ENCODE results near the gene SET.
A peak's percentile ranks its signal among the peaks of the same experiment; 100 is the strongest.

Gene SET

DNA sequence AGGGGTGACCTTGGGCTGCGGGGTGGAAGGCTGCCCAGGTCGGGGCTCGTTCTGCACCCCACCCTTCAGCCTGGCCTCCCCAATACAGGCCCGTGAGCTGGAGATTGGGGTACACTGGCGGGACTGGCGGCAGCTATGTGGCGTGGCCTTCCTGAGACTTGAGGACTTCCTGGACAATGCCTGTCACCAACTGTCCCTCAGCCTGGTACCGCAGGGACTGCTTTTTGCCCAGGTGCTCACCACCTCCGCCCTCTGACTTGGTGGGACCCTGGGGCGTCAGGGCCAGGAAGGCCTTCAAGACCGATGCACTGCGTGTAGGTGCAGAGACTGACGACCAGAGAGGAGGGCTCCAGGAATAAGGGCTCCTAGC, 24.4 kb downstream of the SET start:
- DNase-seq = no peak

DNA sequence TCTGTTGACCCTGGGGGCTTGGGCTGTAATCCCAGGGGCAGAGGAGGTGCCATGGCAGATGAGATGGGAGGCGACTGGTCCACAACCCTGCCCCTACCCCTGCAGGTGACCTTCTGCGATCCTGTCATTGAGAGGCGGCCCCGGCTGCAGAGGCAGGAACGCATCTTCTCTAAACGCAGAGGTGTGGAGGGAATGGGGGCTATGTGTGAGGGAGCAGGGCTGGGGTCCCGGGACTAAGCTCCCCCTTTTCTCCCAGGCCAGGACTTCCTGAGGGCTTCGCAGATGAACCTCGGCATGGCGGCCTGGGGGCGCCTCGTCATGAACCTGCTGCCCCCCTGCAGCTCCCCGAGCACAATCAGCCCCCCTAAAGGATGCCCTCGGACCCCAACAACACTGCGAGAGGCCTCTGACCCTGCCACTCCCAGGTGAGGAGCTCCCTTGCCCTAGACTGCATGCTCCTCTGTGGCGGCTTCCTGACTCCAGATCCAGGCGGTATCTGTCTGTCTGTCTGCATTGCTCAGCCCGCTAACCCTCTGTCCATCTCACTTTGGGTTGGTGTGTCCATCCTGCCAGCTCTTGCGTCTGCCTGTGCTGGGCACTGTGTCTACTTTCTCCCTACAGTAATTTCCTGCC, 25.0 kb downstream of the SET start:
- no peak for DNase-seq

DNA sequence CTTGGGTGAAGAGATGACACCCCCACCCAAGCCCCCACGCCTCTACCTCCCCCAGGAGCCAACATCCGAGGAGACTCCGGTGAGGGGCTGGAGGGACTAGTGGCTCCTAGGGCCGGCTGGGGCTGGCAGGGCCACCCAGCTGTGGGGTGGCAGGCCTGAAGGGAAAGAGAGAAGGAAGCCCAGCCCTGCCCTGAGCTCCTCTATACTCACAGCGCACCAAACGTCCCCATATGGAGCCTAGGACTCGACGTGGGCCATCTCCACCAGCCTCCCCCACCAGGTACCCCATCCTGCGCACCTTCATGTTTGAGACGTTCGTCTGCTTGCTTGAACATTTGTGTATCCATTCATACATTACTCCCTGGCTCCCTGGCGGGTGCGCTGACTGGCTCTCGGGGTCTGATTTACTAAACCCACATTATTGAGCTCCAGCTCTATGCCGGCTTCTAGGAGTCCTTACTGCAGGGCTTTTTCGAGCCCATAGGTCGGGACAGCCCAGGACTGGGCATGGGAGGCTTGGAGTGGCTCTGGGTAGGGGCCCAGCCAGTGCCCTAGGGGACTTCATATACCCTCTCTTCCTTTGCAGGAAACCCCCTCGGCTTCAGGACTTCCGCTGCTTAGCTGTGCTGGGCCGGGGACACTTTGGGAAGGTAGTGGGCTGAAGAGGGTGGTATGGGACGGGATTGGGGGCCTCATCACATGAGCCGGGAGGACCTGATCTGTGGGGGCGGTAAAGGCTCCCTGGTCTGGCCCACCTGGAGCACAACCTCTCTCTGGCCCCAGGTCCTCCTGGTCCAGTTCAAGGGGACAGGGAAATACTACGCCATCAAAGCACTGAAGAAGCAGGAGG, 25.8 kb downstream of the SET start:
- DNase-seq = no peak

DNA sequence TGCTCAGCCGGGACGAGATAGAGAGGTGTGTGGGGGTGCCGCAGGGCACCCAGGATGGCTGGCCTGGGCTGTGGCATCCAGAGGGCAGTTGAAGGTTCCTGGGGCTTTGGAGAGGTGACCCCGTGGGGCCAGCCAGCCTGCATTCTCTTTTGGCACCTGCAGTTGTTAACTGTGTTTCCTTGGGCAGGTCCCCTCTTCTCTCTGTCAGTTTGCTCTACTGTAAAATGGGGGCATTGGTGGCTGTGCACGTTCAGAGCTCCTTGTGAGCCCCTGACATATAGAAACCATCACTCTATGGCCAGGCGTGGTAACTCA, 26.4 kb downstream of the SET start:
- no peak for DNase-seq

DNA sequence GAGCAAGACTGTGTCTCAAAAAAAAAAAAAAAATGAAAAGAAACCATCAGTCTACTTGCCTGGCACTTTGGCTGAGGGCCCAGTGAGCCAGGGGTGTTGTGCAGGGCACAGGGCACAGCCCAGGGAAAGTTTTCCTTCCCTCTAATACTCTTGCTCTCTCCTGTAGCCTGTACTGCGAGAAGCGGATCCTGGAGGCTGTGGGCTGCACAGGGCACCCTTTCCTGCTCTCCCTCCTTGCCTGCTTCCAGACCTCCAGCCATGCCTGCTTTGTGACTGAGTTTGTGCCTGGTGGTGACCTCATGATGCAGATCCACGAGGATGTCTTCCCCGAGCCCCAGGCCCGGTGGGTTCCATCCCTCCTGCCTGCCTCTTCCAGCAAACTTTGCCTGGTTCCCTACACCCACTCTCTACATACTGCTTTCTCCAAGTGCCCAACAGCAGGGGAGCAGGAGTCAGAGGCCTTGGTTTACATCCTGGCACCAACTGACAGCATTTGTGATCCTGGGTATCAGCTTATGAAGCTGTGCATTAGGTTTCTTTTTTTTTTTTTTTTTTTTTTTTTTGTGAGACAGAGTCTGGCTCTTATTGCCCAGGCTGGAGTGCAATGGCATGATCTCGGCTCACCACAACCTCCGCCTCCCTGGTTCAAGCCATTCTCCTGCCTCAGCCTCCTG, 27.7 kb downstream of the SET start:
- no peak for DNase-seq

DNA sequence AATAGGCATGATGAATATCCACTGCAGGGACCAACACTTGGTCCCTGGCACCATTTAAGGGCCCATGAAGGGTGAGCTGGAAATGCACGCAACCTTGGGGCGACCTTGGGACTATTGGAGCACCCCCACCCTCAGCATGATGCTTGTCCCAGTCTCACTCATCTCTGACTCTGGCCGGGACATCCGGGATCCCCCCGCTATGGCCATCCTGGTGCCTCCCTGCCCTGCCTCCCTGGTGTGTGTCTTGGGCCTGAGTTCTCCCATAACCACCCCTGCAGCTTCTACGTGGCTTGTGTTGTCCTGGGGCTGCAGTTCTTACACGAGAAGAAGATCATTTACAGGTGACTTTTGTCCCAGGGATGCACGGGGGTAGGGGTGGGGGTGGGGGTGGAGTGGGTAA, 29.0 kb downstream of the SET start:
- DNase-seq = no peak

DNA sequence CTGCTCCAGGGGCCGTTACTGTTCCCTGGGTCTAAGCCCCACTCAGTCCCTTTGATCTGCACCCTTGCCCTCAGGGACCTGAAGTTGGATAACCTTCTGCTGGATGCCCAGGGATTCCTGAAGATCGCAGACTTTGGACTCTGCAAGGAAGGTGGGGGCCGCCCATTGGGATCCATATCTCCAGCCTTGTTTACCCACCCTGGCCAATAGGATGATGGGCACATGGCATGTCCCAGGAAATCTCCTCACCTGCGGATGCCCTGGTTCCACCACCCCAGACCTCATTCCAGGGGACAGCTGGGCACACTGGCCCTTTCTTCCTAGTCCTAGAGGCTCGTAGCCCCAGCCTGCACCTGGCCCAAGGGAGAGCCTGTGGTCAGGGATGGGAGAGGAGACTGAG, 29.5 kb downstream of the SET start:
- no peak for DNase-seq

DNA sequence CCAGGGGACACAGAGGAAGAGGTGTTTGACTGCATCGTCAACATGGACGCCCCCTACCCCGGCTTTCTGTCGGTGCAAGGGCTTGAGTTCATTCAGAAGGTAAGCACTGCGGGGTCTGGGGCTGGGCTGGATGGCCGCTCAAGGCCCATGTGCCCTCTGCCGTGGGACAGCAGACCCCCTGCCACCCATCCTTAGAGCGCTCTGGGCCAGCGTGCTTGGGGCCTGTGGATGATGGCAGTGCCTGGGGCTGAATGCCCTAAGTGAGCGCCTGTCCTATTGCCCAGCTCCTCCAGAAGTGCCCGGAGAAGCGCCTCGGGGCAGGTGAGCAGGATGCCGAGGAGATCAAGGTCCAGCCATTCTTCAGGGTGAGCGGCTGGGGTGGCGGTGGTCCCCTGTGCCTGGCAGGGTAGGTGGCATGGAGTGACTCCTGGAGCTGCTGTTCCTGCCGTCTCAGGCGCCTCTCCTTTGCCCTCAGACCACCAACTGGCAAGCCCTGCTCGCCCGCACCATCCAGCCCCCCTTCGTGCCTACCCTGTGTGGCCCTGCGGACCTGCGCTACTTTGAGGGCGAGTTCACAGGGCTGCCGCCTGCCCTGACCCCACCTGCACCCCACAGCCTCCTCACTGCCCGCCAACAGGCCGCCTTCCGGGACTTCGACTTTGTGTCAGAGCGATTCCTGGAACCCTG, 31.0 kb downstream of the SET start:
- DNase-seq = no peak

DNA sequence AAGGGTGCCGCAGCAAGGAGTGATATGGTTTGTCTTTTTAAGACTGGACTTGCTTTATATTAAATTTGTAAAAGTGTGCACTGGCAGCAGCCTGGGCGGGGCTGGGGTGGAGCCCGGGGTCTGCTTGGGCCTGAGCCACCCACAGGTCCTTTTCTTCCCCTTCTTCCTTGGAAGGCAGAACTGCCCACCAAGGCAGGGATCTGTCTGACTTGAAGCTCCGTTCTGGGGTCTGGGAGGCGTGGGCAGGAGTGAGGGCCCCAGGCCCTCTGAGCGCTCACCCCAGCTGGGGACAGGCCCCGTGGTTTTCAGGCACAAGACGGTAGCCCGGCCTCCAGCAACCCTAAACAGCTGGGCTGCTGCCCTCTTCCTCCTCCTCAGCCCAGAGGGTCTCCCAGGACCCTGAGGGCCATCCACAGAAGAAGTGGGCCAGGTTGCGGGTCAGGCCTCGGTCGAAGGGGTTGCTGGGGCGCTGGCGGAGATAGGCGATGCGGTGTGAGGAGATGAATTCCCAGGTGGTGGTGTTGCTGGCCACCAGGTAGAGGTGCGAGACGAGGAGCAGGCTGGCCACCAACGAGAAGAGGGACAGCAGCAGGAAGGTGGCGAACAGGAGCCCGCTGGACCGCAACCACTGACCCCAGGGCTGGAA, 31.9 kb downstream of the SET start:
- no peak for DNase-seq

DNA sequence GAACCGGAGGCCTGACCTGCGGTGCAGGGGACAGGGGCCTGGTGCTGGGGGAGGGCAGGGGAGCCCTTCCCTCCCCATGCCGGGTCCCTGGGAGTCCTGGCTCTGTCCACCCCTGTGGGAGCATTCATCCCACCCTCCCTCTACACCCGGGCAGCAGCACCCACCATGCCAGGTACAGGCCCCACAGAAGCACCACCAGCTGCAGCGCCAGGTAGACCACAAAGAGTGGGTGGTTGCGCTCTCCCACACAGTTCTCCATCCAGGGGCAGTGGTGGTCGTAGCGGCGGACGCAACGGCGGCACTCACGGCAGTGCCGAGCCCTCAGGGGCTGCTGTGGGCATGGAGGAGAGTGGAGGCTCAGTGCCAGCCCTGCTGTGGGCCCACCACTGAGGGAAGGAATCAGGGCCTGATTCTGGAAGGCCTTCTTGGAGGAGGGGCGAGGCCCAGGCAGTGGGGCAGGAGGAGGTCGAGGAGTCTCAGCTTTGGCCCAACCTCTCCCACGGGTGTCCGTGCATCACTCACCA, 32.5 kb downstream of the SET start:
- no peak for DNase-seq

DNA sequence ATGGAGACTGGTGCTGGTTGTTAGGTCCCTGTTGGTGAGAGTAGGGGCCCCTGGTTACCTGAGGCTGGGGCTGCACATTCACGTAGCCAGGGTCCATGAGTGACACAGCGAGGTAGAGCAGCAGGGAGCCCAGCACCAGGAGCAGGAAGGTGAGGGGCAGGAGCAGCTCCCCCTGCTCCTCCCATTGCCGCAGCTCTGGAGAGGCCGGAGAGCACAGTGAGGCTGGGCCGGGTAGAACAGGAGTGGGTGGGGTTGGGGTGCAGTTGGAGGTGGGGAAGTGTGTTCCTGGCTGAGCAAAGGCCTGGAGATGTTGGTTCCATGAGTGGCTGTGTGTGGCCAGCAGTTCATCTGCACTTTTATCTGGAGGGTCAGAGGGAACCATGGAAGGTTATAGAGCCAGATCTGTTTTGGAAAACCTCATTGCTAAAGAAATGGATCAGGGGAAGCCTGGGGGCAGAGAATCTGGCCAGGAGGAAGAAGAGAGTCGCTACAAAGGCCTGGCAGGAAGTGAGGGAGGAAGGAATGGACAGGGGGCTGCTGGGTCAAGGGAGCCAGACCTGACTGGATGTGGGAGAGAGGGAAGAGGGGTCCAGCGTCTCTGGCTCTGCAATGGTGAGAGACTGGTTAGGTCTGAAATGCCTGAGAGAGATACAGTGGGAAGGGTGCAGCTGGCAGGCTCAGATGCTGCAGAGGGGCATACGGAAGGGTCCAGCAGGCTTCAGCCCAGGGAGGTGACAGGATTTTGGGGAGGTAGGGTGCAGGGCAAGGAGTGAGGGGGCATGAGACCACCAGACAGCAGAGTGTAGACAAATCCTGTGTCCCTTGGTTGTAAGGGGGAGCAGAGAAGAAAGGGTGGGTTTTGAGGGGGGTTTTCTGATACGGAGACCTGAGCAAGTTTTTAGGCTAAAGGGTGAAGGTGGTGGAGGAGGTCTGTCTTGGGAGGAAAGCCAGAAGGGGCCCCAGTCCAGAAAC, 33.6 kb downstream of the SET start:
- no peak for DNase-seq

DNA sequence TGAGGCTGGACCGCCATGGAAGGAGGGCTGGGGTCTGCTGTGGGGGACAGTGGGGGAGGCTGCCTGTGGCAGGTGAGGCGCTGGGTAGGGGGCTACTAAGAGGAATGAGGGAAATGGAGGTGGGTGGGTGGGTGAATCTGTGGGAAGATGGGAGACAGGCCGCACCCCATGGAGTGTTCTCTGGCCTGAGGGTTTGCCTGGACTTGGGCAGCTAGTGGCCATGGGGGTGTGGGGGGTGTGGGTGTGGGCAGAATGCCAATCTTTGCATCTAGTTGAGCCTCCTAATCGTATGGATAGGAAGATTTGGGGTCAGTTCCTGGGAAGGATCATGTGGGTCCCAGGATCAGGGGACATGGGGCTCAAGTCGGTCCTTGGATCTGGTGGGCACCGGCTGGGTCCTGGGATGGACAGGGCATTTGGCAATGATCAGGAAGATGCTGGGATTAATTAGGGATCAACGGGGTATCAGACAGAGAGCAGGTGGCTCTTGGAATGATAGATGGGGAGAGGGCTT, 34.4 kb downstream of the SET start:
- no peak for DNase-seq

DNA sequence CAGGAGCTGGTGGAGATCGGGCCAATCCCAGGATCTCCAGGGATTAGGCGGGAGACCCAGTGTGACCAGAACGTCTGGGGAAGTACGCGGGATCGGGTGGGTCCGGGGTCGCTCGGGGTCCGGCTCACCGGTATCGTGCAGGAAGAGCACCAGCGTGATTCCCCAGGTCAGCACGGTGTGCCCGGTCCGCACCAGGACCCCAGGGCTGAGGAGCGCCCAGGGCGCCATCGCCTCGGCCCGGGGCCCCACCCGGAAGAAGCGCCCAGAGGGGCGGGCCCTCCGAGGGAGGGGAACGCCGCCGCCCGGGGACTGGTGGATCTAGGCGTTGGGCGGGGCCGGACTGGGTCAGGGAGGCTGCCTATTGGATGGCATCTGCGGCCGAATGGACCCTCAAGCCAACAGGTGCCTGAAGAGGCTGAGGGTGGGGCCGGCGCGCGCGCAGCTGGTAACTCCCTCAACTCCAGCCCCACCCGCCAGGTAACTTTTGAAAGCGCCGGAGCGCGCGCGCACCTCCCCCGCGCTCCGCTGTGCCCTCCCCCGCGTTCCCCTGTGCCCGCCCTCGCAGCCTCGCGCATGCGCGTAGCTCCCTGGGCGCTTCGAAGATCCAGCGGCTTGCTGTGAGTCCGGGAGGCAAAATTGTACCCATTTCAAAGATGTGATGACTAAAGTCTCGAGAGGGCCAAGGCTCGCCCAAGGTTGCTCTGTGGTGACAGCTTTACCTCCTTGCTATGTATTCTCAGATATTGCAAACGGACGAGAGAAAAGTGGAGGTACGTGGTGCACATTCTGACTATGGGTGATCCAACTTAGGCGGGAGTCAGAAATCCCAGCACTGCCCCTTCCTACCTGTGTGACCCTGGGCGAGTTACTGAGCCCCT, 35.1 kb downstream of the SET start, which contains the start of gene ZDHHC12:
Gene ZDHHC12 (minus strand): TSS at position 262 of the 878 bp plus-strand sequence. CDS start 34 bp downstream, at position 228.
- peak; percentile 90 for DNase-seq

DNA sequence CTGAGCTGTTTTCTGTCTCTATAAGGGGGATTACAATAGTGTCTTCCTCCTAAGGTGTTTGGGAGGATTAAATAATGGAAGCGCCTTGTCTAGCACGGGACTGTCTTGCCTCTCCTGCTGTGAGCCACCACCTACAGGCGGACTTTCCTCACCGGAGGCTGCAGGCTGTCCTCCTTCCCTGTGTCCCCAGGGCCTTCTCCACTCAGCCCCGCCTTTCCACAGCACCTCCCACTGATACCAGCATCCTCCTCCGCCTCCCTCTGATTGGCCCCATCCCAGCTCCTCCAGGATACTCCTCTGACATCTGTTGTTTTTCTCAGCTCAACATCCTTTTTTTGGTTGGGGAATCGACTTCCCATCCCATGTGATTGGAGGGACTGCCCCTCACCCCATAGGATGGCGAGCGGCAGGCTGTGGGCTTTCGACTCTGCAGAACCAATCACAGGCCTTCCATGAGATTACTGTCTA, 35.8 kb downstream of the SET start:
- no peak for DNase-seq

DNA sequence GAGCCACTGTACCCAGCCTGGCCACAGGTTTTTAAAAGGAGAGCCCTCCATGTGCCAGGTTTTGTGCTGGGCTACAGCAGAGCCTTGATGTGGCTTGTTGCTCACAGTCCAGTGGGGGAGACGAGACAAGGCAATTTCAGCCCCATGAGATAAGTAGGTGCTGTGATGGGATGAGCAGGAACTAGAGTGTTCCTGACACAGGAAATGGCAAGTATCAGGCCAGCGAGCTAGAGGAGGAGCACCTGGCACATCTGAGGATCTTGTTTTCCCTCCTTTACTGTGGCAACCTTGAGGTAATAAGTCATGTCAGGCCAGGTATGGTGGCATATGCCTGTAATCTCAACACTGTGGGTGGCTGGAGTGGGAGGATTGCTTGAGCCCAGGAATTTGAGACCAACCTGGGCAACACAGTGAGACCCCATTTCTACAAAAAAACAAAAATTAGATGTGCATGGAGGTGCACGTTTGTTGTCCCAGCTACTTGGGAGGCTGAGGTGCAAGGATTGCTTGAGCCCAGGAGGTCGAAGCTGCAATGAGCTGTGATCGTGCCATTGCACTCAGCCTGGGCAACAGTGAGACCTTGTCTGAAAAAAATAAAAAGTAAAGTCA, 38.7 kb downstream of the SET start:
- no peak for DNase-seq

DNA sequence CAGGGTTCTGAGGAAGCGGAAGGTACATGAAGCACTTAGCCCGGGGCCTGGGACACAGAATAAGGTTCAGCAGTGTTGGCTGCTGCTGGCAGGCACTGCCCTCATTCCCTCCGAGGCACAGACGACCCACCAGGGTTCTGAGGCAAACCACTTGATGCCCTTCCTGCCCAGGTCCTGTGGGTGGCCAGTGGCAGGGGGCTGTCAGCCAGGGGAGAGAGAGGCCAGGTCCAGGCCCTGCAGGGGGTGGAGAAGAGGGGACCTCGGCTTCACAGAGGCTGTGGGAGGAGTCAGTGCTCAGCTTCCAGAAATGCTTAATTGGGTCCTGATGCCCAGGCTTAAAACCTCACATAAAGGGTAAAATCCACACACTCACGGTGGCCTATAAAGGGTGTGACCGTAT, 39.3 kb downstream of the SET start:
- no peak for DNase-seq

DNA sequence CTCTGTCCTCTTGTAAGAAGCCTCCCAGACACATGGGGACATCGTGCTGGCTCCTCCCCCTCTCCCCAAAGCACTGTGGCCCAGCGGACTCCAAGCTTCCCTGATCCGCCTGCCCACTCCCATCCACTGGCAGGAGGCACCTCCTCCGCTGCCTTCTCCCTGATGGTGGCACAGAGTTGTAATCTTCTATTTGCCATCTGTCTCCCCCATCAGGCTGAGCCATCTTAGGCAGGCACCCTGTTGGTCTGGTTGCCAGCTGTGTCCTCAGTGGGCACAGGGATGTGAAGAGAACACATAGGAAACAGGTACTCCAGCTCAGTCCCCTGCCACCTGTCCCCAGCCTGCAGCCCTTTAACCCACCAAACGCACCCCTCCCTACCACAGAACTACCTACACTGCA, 40.3 kb downstream of the SET start:
- no peak for DNase-seq

DNA sequence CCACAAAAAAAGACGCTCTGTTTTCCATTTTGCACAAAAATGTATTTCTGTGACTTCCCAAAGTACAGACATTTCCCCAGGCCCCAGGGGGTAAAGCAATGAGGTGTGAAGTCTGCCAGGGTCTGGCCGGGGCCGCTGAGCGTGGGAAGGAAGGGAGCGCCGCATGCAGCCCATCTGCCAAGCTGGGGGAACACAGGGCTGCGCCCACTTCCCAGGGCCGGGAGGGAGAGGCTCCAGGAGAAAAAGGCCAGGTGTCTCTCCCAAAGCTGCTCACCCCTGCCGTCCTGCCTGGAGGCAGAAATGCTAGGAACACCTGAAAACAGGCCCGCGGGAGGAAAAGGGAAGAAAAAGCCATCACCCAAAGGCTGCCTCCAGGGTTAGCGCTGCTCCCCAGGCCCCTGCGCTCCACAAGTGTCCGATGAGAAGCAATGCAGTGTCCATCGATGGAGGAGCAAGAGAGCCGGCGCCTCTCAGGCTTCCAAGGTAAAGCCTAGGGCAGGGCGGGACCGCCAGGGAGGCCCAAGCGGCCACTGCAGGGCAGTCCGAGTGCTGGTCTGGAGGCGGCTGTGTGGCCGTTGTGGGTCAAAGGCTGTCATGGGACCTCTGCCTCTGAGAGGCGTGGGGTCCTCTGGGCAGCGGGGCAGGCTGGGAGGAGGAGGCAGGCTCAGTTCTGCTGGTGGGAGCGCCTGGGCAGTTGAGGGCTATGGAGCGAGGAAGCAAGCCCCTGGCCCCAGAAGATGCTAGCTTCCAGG, 40.9 kb downstream of the SET start:
- no peak for DNase-seq

DNA sequence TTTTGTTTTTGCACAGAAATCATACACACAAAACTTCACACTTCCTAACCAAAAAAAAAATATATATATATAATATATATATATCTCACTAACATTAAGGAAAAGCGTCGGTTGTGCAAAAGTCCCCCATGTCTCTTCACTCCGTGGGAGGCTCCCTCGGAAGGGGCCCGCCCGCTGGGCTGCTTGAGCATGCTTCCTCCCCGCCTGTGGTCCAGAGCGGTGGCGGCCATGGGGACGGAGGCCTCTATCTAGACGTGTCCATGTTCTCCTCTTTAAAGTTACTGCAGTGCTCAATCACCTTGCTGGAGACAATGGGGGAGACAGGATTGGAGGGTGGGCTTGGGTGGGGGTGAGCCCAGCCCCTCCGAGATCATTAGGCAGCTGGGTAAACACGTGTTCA, 42.1 kb downstream of the SET start:
- no peak for DNase-seq

Data from midbrain (tissue), 1 donor.